ENCODE measurements around the gene UBE2Q2. TPM values are rescaled to one million over a fixed set of nuclear protein-coding genes. Genes with fewer than 3 reads are reported as not detected.

UBE2Q2 gene
- total and polyA plus RNA-seq, 9 of the 15 experiments (the other 6 are each of a cell fraction or from before 2014, with no cell fraction given): 6.2 to 24.0 (median 16.2) TPM

- TF ChIP-seq, protein P1, sequence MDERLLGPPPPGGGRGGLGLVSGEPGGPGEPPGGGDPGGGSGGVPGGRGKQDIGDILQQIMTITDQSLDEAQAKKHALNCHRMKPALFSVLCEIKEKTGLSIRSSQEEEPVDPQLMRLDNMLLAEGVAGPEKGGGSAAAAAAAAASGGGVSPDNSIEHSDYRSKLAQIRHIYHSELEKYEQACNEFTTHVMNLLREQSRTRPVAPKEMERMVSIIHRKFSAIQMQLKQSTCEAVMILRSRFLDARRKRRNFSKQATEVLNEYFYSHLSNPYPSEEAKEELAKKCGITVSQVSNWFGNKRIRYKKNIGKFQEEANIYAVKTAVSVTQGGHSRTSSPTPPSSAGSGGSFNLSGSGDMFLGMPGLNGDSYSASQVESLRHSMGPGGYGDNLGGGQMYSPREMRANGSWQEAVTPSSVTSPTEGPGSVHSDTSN (CRISPR knock-in tag; IDR thresholded peaks at IDR 0.05; ENCODE audit: low read depth): no peak
- TF ChIP-seq, protein P1 (tag; conservative IDR thresholded peaks at IDR 0.05; ENCODE audit: low read depth): peak; percentile 86
- TF ChIP-seq MEIS2 (IDR thresholded peaks at IDR 0.05; ENCODE audit: partially characterized antibody) (peak; percentile 84), ZBTB9 (CRISPR knock-in tag; IDR thresholded peaks at IDR 0.05) (no peak), BCL6 (CRISPR knock-in tag; IDR thresholded peaks at IDR 0.05) (no peak)
Measured at GRCh38 chr15:75831806-75832102, 11.5 kb upstream of the UBE2Q2 start (continued).

DNA sequence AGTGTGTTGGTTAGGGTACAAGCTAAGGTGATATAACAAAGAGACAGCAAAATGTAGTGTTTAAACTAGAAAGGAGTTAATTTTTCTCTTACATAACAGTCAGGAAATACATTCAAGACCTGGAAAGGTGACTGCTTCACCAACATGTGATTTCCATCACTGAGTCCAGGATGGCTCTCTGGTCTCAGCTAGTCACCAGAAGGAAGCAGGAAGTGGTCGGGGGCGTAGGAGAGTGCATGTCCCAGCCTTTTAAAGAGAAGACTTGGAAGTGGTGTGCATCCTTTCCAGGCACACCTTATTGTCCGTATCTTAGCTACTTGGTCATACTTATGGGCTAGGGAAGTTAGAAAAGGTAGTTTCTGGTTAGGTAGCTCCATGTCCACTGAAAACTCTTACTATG is 11.1 kb upstream of the UBE2Q2 start:
- H3K4me1 ChIP-seq (replicated peaks in 1 of 2; ENCODE audit: control insufficient read depth in 2 of 2, insufficient read depth in 2 of 2, low read length in 2 of 2): peaks cover 16 to 46% of the 10 kb centered on the region in 2 experiments
- peak overlapping the region; percentile 71 for H3K27ac ChIP-seq (ENCODE audit: extremely low read depth, low read depth, low read length)
- in situ Hi-C loops (cut with MboI): no loop called here
- 43% methylated on average over 3 of the region's 3 CpGs for WGBS (ENCODE audit: insufficient coverage, low coverage, missing lambda C conversion rate)
- no peaks in the 10 kb centered on the region for H4K20me1 ChIP-seq (replicated peaks; ENCODE audit: control insufficient read depth, insufficient read depth, low read length)
- ATAC-seq (peak; percentile 60), FAIRE-seq (no peak), DNase-seq (ENCODE audit: extremely low read depth in 1 of 4, low spot score in 3 of 4) (peak in 1 of 4 experiments; percentile 61)
- H3K9me3 ChIP-seq (replicated peaks; ENCODE audit: control insufficient read depth, insufficient read depth, low read depth, low read length): no peaks in the 10 kb centered on the region
- H2AFZ ChIP-seq (ENCODE audit: low read depth, low read length): peak overlapping the region; percentile 92
- intact Hi-C loops (cut with micrococcal nuclease): no loop called here
- H3K36me3 ChIP-seq (ENCODE audit: control insufficient read depth, insufficient read depth, low read length): no peaks in the 10 kb centered on the region; the same call in 2 of the 3 replicates
- peak overlapping the region; percentile 67; the same call in 1 of the 2 replicates for H3K4me2 ChIP-seq (ENCODE audit: insufficient read depth, low read length)
- no peak overlapping the region for H3K4me3 ChIP-seq
- no peaks in the 10 kb centered on the region for H3K27me3 ChIP-seq (ENCODE audit: control insufficient read depth in 2 of 2, insufficient read depth in 2 of 2, low read length in 2 of 2)
- H3K9me1 ChIP-seq (ENCODE audit: control insufficient read depth, insufficient read depth, low read length): no peaks in the 10 kb centered on the region
- POLR2A ChIA-PET: interaction anchor here (0.6 to 3.0 kb wide), 6 partner anchors 10 to 185 kb away, joined by 3 to 38 read pairs (median 3); partner anchors contain the start of gene UBE2Q2
- no TSS peak for BruUV-seq (replicated peaks)
- no peaks in the 10 kb centered on the region for H3K79me2 ChIP-seq (ENCODE audit: control insufficient read depth, insufficient read depth, low read length)
- peak overlapping the region in 1 of 2 experiments; percentile 47; a peak in 1 of 4 replicates for H3K9ac ChIP-seq (ENCODE audit: insufficient read depth in 1 of 2, low read depth in 2 of 2, low read length in 2 of 2)
- CTCF ChIA-PET (ENCODE audit: low intra/inter-chr PET ratio): no interaction called here
- TF ChIP-seq NFRKB (IDR thresholded peaks at IDR 0.05; ENCODE audit: low read depth) (0 out of 2 replicates have a peak, but pooled peaks have one; percentile 17), ZNF766 (CRISPR knock-in tag; conservative IDR thresholded peaks at IDR 0.05) (0 out of 2 replicates have a peak, but pooled peaks have one; percentile 39), OTX1 (CRISPR knock-in tag; IDR thresholded peaks at IDR 0.05) (no peak)

Measured in K562 (cell line).